ENCODE results near the gene SPOCK2.

GRCh38 chr10:72062832-72063702 is 25.3 kb downstream of the SPOCK2 start:
- TF ChIP-seq POLR2AphosphoS5 (IDR thresholded peaks at IDR 0.05) (no peak), CTCF (IDR thresholded peaks at IDR 0.05) (no peak)

All from esophagus muscularis mucosa (tissue), 3 donors.